Bone marrow (tissue), 2 donors: ENCODE data around the gene ZFYVE26.
"Not testable (repeated sequence)": the region's sequence is repeated elsewhere in the genome, so short reads cannot be mapped to it uniquely, and the experiment has no call there.

Source experiments
- DNase-seq, 2 donors: peaks; one replicate each; lab custom pipeline; 2025; lab: John Stamatoyannopoulos, UW

The ZFYVE26 gene

DNA sequence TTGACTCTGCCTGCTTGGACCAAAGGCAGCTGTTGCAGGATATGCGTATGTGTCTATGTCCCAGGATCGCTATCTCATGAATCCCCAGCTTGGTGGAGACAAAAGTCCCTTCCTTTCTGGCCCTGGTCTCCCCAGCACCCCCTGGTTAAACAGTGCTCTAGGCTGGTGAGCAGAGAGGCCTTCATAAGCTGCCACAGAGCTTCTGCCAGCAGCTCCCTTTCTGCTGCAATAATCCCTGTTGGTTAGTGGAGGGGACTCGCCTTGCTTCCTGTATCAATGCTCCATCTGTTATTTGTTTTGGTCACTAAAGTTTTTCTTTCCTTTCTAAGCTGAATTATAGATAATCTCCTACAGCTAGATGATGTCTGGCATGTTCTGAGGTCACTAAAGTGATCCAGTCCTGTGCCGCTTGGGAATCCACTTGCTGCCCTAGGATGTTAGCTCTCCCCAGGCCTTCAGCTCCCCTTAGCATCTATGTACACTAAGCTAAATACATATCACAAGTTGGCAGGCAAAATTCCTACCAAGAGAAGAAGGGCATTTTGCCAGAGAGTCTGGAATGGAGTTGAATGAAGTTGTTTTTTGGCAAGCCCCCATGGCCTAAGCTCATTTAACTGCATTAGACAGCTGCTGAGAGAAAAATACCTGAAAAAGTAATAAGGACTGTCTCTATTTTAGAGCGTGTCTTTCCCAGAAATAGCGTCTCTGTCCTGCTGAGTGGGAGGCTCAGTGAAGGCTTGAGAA, 66.9 kb downstream of the ZFYVE26 start:
- no peak for DNase-seq

DNA sequence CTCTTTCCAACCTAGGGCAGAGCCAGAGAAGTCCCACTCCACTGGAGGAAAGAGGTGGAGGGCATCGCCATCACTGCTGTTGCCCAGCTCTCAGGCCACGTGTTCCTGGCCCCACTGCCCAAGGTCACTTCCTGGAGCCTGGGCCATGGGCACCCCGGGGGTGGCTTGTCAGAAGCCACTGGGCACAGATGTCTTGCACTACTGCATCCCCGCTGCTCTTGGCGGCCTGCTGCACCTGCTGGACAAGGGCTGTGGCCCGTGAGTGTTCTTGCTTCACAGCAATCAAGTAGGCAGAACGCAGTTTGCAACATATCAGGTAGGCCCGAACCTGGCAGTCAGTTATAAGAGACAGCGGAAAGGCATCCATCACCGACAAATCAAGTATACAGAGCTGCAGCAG, 68.1 kb downstream of the ZFYVE26 start:
- DNase-seq: no peak

DNA sequence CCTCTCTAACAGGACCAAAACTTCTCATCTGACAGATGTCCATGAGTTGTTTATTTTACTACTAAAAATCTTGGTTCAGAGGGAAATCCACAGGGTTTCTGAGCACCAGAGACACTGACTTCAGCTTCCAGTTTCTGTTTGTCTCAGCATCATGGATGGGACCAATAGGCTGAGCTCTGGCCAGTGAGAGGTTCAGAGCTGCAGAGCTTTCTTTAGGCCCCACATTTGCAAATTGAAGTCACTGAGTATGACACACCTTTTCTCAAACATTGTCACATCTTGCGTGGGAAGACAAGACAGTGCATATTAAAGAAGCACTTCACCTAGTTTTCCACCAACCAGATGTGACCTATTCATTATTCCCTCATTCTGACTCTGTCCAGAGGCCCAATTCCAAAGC, 69.5 kb downstream of the ZFYVE26 start:
- DNase-seq: no peak

DNA sequence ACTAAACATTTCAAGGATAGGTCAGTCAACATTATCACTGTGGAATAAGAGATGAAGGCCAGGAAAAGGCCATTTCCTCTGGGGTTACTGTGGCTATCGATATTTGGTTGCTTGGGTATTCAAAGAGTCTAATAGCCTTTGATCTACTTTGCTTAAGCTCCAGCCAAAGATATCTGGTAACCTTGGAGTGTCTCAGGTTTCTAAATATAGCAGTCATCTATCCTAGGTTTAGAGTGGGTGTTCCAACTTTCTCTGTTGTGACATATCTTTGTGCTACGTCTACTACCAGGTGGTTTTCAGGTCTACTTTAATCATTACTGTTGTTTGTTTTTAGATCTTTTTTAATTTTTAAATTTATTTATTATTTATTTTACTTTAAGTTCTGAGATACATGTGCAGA, 72.3 kb downstream of the ZFYVE26 start:
- no peak for DNase-seq

DNA sequence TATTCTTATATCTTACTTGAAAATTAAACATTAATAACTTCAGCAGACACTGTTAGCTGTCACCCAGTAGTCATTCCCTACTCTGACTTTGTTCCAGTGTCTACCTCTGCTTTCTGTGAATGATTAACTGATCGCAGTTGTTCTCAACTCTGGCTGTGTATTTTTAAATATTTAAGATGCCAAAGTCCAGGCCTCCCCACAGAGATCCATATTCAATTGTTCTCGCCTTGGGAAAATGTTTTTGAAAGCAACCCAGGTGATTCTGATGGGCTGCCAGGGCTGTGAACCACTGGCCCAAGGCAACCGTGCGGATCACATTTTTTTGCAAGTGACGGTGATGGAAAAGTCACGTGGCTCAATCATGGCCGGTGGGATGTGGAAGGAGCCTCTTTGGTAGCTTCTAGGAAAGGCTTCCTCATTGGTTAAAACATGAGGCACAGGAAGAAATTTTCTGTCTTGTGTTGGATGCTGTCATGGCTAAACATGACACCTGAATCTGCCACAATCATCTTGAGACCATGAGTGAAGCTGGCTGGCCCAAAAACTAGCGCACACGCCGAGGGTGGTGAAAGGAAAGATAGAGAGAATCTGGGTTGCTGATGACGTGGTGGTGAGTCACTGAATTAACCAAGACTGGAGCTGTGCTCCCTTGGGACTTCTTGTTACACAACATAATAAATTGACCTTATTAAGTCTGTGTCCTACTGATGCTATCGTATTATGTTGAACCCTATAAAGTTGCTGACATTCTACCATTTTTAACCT, 77.5 kb downstream of the ZFYVE26 start:
- DNase-seq: no peak

DNA sequence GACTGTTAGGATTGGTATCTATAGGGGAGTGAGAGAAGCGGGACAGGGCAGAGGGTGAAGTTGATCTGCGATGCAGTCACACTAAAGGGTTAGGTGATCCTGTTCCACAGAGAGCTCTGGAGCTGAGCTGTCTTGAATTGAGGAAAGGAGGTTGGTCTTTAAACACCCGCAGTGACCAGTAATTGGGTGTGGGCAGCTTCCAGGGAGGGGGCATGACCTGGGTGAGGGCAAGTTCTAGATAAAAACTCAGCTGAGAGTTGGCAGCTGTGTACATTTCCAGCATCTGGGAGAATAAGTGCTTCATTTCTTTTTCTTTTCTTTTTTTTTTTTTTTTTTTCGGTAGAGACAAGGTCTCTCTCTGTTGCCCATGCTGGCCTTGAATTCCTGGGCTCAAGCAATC, 79.6 kb downstream of the ZFYVE26 start:
- no peak for DNase-seq

DNA sequence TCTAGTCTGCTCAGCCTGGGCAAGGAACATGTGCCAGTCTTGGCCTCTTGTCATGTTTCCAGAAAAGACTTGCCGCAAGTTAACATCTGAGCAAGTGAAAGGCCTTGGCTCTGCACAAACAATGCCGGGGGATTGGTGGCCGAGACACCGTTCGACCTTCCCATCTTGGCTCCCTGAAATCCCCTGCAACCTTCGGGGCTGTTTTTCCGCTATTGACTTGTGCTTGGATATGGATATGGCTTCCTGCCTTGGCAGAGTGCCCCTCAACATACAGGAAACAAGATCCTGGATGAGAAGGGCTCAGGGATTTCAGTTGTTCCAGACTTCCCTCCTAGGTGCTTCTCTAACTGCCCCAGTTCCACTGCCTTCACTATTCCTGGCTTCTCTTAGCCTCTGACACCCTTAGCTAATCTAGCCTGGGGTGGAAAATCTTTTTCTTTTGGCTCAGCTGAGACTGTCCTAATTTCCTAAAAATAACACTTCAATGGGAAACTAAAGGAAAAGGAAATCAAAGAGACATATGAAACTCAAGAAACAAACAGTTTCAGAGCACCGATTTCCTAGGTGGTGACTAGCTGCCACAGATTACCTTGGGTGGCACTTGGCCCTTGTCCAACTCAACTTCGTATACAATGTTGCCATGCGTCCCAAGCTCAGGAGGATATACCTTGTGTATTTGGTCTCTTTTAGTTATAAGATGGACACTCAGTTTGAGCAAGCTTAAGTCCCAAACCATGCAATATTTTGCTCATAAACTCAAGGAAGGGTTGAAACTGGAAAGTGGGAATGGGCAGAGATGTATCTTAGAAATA, 80.8 kb downstream of the ZFYVE26 start:
- DNase-seq: no peak

DNA sequence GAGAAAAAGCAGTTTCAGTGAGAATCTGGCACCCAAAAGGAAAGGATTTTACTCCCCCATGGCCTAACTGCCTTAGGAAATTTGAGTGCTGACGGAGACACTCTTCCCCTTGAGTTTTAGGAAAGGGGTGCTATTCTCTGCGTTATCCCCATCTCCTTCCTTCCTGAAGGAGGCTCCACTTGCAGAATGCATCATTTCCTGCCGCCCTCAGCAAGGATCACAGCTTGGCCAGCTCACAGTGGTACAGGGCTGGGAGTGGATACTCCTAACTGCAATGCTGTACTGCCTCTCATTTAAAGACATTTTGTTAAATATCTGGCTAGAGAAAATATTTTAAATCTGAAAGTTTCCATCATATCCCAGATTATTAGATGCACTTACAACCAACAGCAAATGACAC, 81.7 kb downstream of the ZFYVE26 start:
- no peak for DNase-seq

DNA sequence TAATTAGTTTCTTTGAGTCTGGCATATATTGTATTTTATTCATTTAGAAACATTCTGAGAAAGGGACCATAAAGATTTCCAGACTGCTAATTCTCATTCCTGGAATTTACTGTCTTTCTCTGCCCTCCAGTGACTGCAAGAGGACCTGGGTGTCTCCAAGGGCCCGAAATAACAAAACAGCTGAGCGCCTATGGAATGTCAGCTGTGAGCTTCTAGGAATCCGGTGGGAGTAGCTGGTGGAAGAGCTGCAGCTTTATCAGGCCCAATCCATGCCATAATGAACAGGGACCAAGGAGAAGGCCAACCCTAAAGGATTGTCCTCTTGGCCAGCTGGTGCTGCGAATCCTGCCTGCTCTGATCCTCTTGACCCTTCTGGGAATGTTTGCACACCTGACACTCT, 82.8 kb downstream of the ZFYVE26 start:
- DNase-seq: no peak

DNA sequence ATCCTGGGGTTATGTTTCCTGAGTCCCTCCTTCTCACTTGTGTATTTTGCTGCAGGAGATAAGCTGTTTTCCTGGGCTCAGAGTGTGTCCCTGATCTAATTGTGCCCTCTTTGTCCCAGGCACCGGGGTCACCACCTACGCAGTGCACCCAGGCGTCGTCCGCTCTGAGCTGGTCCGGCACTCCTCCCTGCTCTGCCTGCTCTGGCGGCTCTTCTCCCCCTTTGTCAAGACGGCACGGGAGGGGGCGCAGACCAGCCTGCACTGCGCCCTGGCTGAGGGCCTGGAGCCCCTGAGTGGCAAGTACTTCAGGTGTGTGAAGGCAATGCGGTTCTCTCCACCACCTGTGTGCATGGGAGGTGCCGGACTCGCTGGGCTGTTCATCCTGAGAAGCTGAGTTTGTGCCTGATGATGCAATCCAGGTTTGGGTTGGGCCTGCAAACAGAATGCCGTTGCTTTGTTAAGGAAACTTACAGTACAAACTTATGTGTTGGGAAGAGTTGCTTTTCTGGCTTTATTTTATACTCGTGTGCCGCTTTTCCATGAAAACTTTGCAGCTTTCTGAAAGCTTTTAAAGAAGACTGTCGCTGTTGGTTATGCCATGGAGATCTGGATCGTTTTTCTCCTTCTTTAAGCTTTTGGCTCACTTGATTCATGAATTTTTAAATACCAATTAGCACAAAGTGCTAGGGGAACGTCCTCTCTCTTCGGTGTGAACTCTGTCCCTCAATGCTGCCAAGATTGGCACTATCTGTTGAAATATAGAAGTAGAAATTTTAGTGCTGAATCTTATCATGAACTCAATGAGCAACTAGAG, 87.1 kb downstream of the ZFYVE26 start:
- no peak for DNase-seq

DNA sequence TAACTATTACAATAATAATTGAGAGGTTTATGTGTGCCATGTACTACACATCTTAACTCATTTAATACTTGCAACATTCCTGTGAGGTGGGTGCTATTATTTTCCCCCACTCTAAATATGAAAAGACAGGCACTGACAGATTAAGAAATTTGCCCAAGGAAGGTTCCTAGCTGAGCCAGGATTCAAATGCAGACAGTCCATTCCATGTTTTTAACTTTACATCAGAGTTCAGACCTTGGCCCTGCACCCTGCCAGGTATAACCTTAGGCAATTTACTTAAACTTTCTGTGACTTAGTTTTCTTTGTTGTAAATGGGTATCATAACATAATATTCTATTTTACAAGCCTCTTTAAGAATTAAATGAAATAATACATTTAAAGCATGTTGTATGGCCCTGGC, 88.1 kb downstream of the ZFYVE26 start:
- no peak for DNase-seq

DNA sequence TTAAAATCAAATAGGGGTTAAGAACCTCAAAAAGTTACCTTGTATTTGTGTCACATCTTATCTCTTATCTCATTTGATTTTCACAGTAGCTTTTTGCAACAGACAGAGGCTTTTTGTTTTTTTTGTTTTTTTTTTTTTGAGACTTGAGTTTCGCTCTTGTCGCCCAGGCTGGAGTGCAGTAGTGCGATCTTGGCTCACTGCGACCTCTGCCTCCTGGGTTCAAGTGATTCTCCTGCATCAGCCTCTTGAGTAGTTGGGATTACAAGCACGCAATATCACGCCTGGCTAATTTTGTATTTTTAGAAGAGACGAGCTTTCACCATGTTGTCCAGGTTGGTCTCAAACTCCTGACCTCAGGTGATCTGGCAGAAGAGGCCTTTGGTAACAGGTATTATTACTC, 89.0 kb downstream of the ZFYVE26 start:
- no peak for DNase-seq

DNA sequence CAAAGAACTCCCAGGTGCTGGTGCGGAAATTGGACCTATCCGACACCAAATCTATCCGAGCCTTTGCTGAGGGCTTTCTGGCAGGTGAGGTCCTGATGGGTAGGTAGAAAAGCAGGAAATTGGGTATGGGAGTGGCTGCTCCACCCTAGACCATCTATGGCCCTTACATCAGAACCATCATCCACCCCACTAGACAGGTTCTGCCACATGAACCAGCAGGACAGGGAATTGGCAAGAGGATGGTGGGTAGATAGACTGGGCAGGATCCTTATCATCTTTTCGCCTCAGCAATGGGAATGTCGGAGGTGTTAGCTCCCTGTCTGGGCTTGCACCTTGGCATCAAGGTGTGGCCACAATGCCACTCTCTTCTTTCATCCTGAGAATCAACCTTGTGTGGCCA, 91.2 kb downstream of the ZFYVE26 start:
- no peak for DNase-seq

DNA sequence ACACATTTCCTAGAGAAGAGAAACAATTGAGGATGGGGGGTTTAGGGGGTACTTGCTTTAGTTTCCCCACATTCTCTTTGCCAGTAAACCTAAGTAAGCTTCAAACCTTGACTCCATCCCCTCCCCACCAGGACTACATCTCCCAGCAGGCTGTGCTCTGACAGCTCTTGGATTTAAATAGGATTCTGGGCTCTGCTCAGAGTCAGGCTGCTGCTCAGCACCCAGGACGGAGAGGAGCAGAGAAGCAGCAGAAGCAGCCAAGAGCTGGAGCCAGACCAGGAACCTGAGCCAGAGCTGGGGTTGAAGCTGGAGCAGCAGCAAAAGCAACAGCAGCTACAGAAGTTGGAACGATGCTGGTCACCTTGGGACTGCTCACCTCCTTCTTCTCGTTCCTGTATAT, 94.1 kb downstream of the ZFYVE26 start:
- DNase-seq: no peak

DNA sequence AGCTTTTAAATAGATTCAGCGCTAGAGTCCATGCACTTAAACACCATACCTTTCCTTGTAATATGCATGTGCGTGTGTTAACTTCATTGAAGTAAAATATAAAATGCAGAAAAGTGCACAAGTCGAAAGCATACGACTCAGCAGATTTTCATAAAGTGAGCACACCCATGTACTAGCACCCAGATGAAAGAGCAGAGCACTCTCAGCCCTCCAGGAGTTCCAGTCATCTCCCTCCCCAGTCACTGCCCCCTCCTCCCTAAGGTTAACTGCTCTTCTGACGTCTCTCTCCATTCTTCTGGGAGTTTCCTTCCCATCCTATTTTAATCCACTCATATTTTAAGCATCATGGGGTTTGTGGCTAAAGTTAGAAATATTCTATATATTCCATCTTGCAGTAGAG, 94.5 kb downstream of the ZFYVE26 start:
- DNase-seq: no peak

DNA sequence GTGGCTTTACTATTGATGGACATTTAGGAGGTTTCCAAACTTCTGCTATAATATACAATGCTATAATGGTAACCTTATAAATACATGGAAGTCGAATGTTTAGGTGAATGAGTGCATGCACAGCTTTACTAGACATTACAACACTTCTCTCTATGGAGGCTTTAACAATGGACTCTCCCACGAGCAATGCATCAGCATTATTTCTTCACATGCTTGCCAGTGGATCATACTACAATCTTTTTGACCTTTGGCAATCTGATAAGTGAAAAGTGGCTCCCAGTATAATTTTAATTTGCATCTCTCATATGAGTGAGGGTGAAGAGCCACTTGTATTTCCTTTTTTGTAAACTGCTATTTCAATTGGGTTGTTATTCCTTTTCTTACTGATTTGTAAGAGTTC, 96.5 kb downstream of the ZFYVE26 start:
- no peak for DNase-seq

DNA sequence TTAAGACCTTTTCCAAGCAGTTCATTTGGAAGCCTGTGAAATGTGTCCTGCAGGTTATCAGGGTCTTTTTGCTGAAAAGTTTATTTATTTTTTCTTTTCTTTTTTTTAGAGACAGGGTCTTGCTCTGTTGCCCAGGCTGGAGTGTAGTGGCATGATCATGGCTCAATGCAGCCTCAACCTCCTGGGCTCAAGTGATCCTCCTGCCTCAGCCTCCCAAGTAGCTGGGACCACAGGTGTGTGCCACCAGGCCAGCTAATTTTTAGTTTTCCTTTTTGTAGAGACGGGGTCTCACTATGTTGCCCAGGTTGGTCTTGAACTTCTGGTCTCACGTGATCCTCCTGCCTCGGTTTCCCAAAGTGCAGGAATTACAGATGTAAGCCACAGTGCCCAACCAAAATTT, 97.0 kb downstream of the ZFYVE26 start:
- DNase-seq: not testable (repeated sequence)

DNA sequence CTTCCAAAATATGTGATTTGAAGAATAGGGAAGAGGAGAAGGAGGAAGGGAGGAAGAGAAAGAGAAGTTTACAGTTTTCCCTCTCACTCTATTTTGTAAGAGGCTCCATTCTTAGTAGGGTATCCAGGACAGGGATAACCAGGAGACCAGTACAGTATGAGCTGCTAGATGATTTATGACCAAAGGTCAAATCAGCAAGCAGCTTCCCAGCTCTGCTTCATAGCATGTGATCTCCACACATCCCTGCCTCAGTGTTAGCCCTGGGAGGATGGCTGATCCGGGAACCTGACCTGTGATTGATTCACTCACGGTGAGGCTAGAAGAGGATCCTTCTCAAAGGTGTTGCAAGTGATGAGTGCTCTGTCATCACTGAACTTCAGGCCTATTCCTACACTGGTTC, 98.1 kb downstream of the ZFYVE26 start:
- no peak for DNase-seq

DNA sequence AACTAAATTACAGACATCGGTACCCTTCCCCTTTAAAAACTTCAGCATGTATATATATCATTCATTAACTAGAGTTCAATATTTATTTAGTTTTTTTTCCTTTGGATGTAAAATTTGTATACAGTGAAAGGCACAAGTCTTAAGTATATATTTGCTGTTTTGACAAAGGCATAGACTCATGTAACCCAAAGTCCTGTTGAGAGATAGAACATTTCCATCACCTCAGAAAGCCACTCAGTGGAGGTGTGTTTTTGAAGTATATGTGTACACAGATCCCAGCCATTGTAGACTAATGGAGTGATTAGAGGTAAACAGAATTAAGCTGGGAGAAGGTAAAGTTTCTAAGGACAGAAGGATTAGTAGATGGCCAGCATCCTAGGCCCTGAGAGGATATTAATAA, 99.3 kb downstream of the ZFYVE26 start:
- DNase-seq: no peak

DNA sequence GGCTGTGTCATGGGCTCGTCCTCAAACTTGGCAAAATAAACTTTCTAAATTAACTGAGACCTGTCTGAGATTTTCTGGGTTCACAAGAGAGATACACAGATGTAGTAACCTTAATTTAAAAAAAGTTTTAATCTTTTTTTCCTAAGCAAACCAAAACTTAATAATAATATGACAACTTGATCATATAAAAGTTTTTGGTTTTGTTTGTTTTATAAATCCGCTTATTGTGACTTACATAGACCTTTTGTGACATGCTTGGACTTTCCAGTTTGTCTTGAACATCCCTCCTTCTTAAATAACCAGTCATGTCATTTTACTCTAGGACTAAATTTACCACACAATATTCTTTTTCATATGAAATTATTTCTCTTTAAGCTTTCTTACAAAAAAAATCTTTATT, 106.2 kb downstream of the ZFYVE26 start:
- no peak for DNase-seq

DNA sequence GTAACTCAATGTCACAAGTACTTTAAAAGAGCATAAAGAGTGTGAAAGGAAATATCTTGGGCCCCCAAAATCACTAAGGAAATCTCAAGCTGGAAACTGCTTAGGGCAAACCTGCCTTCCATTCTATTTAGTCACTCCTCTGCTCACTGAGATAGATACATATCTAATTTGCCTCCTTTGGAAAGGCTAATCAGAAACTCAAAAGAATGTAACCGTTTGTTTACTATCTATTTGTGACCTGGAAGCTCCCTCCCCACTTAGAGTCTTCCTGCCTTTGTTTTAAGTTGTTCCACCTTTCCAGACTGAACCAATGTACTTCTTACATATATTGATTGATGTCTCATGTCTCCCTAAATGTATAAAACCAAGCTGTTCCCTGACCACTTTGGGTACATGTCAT, 106.6 kb downstream of the ZFYVE26 start:
- not testable (repeated sequence) for DNase-seq

DNA sequence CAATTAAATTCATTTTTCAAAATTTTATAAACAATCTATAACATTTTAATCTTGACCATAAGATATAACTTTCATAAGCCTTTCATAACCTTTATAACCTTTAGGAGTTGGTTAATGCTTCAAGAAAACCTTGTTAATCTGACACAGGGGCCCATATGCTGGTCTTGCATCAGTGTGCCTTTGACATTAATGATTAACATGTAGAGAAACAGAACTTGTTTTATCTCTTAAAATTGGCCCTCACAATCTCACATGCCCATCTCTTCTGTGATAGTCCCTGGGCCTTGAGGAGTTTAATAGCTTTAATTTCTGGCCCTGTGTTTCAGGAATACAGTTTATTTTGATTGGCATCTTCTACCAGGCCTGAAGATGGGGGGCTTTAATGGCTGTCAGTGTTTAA, 107.0 kb downstream of the ZFYVE26 start:
- DNase-seq: not testable (repeated sequence)
